ENCODE data around the gene TNFSF13. TPM values are rescaled to one million over a fixed set of nuclear protein-coding genes. Genes with fewer than 3 reads are reported as not detected.
"Not testable (repeated sequence)": the region's sequence is repeated elsewhere in the genome, so short reads cannot be mapped to it uniquely, and the experiment has no call there.

The TNFSF13 gene
- total and polyA plus RNA-seq, 2 experiments from 2014 or later, result 3.9 to 7.4 TPM

- Histone ChIP-seq H3K36me3 (peaks cover 51% of the 10 kb centered on the region), H3K9me3 (ENCODE audit: low read depth) (no peaks in the 10 kb centered on the region), H3K27me3 (no peaks in the 10 kb centered on the region), H3K27ac (no peak overlapping the region), H3K4me3 (no peak overlapping the region), H3K4me1 (ENCODE audit: low read depth) (no peaks in the 10 kb centered on the region)
- no peak for DNase-seq (ENCODE audit: low read depth in 1 of 2, low spot score in 1 of 2)
- TF ChIP-seq CTCF (IDR thresholded peaks at IDR 0.05; ENCODE audit: low read depth, low read length), result no peak
Measured at GRCh38 chr17:7592422-7593021, 34.0 kb downstream of the TNFSF13 start.

GRCh38 chr17:7593296-7593695, 34.7 kb downstream of the TNFSF13 start:
- no peak for DNase-seq (ENCODE audit: low read depth in 1 of 2, low spot score in 1 of 2)
- Histone ChIP-seq H3K27me3 (no peaks in the 10 kb centered on the region), H3K36me3 (peaks cover 51% of the 10 kb centered on the region), H3K4me1 (ENCODE audit: low read depth) (no peaks in the 10 kb centered on the region), H3K27ac (no peak overlapping the region), H3K9me3 (ENCODE audit: low read depth) (no peaks in the 10 kb centered on the region), H3K4me3 (no peak overlapping the region)
- no peak for TF ChIP-seq CTCF (IDR thresholded peaks at IDR 0.05; ENCODE audit: low read depth, low read length)

- peaks cover 69% of the 10 kb centered on the region for H3K36me3 ChIP-seq
- not testable (repeated sequence) for H3K4me1 ChIP-seq (ENCODE audit: low read depth); H3K4me3 ChIP-seq; H3K27ac ChIP-seq; DNase-seq (ENCODE audit: low read depth in 1 of 2, low spot score in 1 of 2); H3K9me3 ChIP-seq (ENCODE audit: low read depth); H3K27me3 ChIP-seq
Measured at GRCh38 chr17:7597561-7597960, 39.0 kb downstream of the TNFSF13 start.

- Histone ChIP-seq H3K27me3 (no peaks in the 10 kb centered on the region), H3K9me3 (ENCODE audit: low read depth) (no peaks in the 10 kb centered on the region), H3K27ac (peak overlapping the region; percentile 77), H3K4me3 (no peak overlapping the region), H3K4me1 (ENCODE audit: low read depth) (peaks cover 11% of the 10 kb centered on the region), H3K36me3 (peaks cover 16% of the 10 kb centered on the region)
- no peak for TF ChIP-seq CTCF (IDR thresholded peaks at IDR 0.05; ENCODE audit: low read depth, low read length)
- peak in 1 of 2 donors; percentile 65 for DNase-seq (ENCODE audit: low read depth in 1 of 2, low spot score in 1 of 2)
Measured at GRCh38 chr17:7606280-7606679, 47.7 kb downstream of the TNFSF13 start.

GRCh38 chr17:7610641-7611040, 52.1 kb downstream of the TNFSF13 start:
- DNase-seq (ENCODE audit: low read depth in 1 of 2, low spot score in 1 of 2), result no peak
- Histone ChIP-seq H3K4me3 (no peak overlapping the region), H3K4me1 (ENCODE audit: low read depth) (peaks cover 22% of the 10 kb centered on the region), H3K27me3 (no peaks in the 10 kb centered on the region), H3K9me3 (ENCODE audit: low read depth) (no peaks in the 10 kb centered on the region), H3K27ac (no peak overlapping the region), H3K36me3 (no peaks in the 10 kb centered on the region)
- TF ChIP-seq CTCF (IDR thresholded peaks at IDR 0.05; ENCODE audit: low read depth, low read length), result no peak

Other genes with a start within 250 kb of the TNFSF13 start
Only the 30 nearest of the 31 such genes appear.
- gene NEURL4, start 229.4 kb upstream of the TNFSF13 start, total RNA-seq, result 25.3 and 32.4 TPM in 2 replicates
- 12.2 and 15.5 TPM in 2 replicates for gene NEURL4, start 229.4 kb upstream of the TNFSF13 start, polyA plus RNA-seq
- 1.4 and 6.9 TPM in 2 replicates for gene ACAP1, start 222.2 kb upstream of the TNFSF13 start, total RNA-seq
- 25.9 and 32.1 TPM in 2 replicates for gene ACAP1, start 222.2 kb upstream of the TNFSF13 start, polyA plus RNA-seq
- gene KCTD11, start 206.6 kb upstream of the TNFSF13 start, total RNA-seq, result 15.9 and 18.4 TPM in 2 replicates
- 10.7 and 14.0 TPM in 2 replicates for gene KCTD11, start 206.6 kb upstream of the TNFSF13 start, polyA plus RNA-seq
- not detected in 2 replicates for gene TMEM95, start 203.6 kb upstream of the TNFSF13 start, total RNA-seq
- gene TMEM95, start 203.6 kb upstream of the TNFSF13 start, polyA plus RNA-seq, result not detected in 2 replicates
- gene TNK1, start 177.7 kb upstream of the TNFSF13 start, total RNA-seq, result 1.3 and 2.6 TPM in 2 replicates
- 2.9 and 4.3 TPM in 2 replicates for gene TNK1, start 177.7 kb upstream of the TNFSF13 start, polyA plus RNA-seq
- 25.9 and 33.4 TPM in 2 replicates for gene PLSCR3, start 164.2 kb upstream of the TNFSF13 start, total RNA-seq
- gene PLSCR3, start 164.2 kb upstream of the TNFSF13 start, polyA plus RNA-seq, result 39.1 and 40.3 TPM in 2 replicates
- 85.4 and 122 TPM in 2 replicates for gene TMEM256, start 154.7 kb upstream of the TNFSF13 start, total RNA-seq
- gene TMEM256, start 154.7 kb upstream of the TNFSF13 start, polyA plus RNA-seq, result 117 and 193 TPM in 2 replicates
- gene NLGN2, start 150.9 kb upstream of the TNFSF13 start, total RNA-seq, result 14.8 and 26.3 TPM in 2 replicates
- 5.2 and 8.4 TPM in 2 replicates for gene NLGN2, start 150.9 kb upstream of the TNFSF13 start, polyA plus RNA-seq
- gene SPEM1, start 138.4 kb upstream of the TNFSF13 start, total RNA-seq, result not detected in 2 replicates
- gene SPEM1, start 138.4 kb upstream of the TNFSF13 start, polyA plus RNA-seq, result not detected in 2 replicates
- gene SPEM2, start 133.1 kb upstream of the TNFSF13 start, total RNA-seq, result not detected in 2 replicates
- not detected in 2 replicates for gene SPEM2, start 133.1 kb upstream of the TNFSF13 start, polyA plus RNA-seq
- not detected in 2 replicates for gene SPEM3, start 129.9 kb upstream of the TNFSF13 start, total RNA-seq
- not detected in 2 replicates for gene SPEM3, start 129.9 kb upstream of the TNFSF13 start, polyA plus RNA-seq
- 10.7 and 12.1 TPM in 2 replicates for gene TMEM102, start 123.3 kb upstream of the TNFSF13 start, total RNA-seq
- gene TMEM102, start 123.3 kb upstream of the TNFSF13 start, polyA plus RNA-seq, result 7.9 and 10.9 TPM in 2 replicates
- 51.9 and 56.8 TPM in 2 replicates for gene FGF11, start 119.2 kb upstream of the TNFSF13 start, total RNA-seq
- 50.4 and 63.6 TPM in 2 replicates for gene FGF11, start 119.2 kb upstream of the TNFSF13 start, polyA plus RNA-seq
- 8.5 and 14.0 TPM in 2 replicates for gene CHRNB1, start 113.7 kb upstream of the TNFSF13 start, total RNA-seq
- 28.6 and 34.5 TPM in 2 replicates for gene CHRNB1, start 113.7 kb upstream of the TNFSF13 start, polyA plus RNA-seq
- gene ZBTB4, start 79.1 kb upstream of the TNFSF13 start, total RNA-seq, result 28.5 and 40.4 TPM in 2 replicates
- 17.9 and 26.6 TPM in 2 replicates for gene ZBTB4, start 79.1 kb upstream of the TNFSF13 start, polyA plus RNA-seq
- not detected in 2 replicates for gene SLC35G6, start 77.3 kb upstream of the TNFSF13 start, total RNA-seq
- 0.10 and 1.9 TPM in 2 replicates for gene SLC35G6, start 77.3 kb upstream of the TNFSF13 start, polyA plus RNA-seq
- 40.7 and 41.3 TPM in 2 replicates for gene POLR2A, start 74.4 kb upstream of the TNFSF13 start, total RNA-seq
- gene POLR2A, start 74.4 kb upstream of the TNFSF13 start, polyA plus RNA-seq, result 53.8 and 62.3 TPM in 2 replicates
- gene TNFSF12, start 9.7 kb upstream of the TNFSF13 start, total RNA-seq, result 4.1 and 11.7 TPM in 2 replicates
- 3.2 and 6.7 TPM in 2 replicates for gene TNFSF12, start 9.7 kb upstream of the TNFSF13 start, polyA plus RNA-seq
- gene SENP3, start 3.2 kb downstream of the TNFSF13 start, total RNA-seq, result 71.5 and 78.9 TPM in 2 replicates
- gene SENP3, start 3.2 kb downstream of the TNFSF13 start, polyA plus RNA-seq, result 43.4 and 45.0 TPM in 2 replicates
- gene CD68, start 20.9 kb downstream of the TNFSF13 start, total RNA-seq, result 0.35 and 0.39 TPM in 2 replicates
- gene CD68, start 20.9 kb downstream of the TNFSF13 start, polyA plus RNA-seq, result 0.23 TPM in 1 of 2 replicates, not detected in the other
- 90.9 and 128 TPM in 2 replicates for gene MPDU1, start 25.1 kb downstream of the TNFSF13 start, total RNA-seq
- gene MPDU1, start 25.1 kb downstream of the TNFSF13 start, polyA plus RNA-seq, result 63.6 and 86.9 TPM in 2 replicates
- gene SOX15, start 31.3 kb downstream of the TNFSF13 start, total RNA-seq, result 5.4 and 6.5 TPM in 2 replicates
- 5.3 and 5.9 TPM in 2 replicates for gene SOX15, start 31.3 kb downstream of the TNFSF13 start, polyA plus RNA-seq
- gene FXR2, start 56.1 kb downstream of the TNFSF13 start, total RNA-seq, result 65.0 and 69.2 TPM in 2 replicates
- 60.5 and 65.5 TPM in 2 replicates for gene FXR2, start 56.1 kb downstream of the TNFSF13 start, polyA plus RNA-seq
- gene SAT2, start 69.1 kb downstream of the TNFSF13 start, total RNA-seq, result 130 and 143 TPM in 2 replicates
- 142 and 148 TPM in 2 replicates for gene SAT2, start 69.1 kb downstream of the TNFSF13 start, polyA plus RNA-seq
- 2.2 and 2.8 TPM in 2 replicates for gene SHBG, start 71.4 kb downstream of the TNFSF13 start, total RNA-seq
- 3.9 and 5.6 TPM in 2 replicates for gene SHBG, start 71.4 kb downstream of the TNFSF13 start, polyA plus RNA-seq
- 26.2 and 34.6 TPM in 2 replicates for gene ATP1B2, start 92.2 kb downstream of the TNFSF13 start, total RNA-seq
- 157 TPM in 2 replicates for gene ATP1B2, start 92.2 kb downstream of the TNFSF13 start, polyA plus RNA-seq
- gene TP53, start 128.7 kb downstream of the TNFSF13 start, total RNA-seq, result 28.9 and 30.9 TPM in 2 replicates
- gene TP53, start 128.7 kb downstream of the TNFSF13 start, polyA plus RNA-seq, result 19.4 and 25.4 TPM in 2 replicates
- gene WRAP53, start 129.7 kb downstream of the TNFSF13 start, total RNA-seq, result 11.5 and 12.0 TPM in 2 replicates
- 17.2 and 23.0 TPM in 2 replicates for gene WRAP53, start 129.7 kb downstream of the TNFSF13 start, polyA plus RNA-seq
- gene EFNB3, start 146.5 kb downstream of the TNFSF13 start, total RNA-seq, result 60.2 and 70.3 TPM in 2 replicates
- 72.0 and 86.9 TPM in 2 replicates for gene EFNB3, start 146.5 kb downstream of the TNFSF13 start, polyA plus RNA-seq
- 0.88 and 3.0 TPM in 2 replicates for gene DNAH2, start 159.0 kb downstream of the TNFSF13 start, total RNA-seq
- gene DNAH2, start 159.0 kb downstream of the TNFSF13 start, polyA plus RNA-seq, result 0.42 and 0.77 TPM in 2 replicates